ENCODE measurements around the gene A2ML1. TPM values are rescaled to one million over a fixed set of nuclear protein-coding genes. Genes with fewer than 3 reads are reported as not detected.

Gene A2ML1
- polyA plus RNA-seq, 3 donors: not detected

DNA sequence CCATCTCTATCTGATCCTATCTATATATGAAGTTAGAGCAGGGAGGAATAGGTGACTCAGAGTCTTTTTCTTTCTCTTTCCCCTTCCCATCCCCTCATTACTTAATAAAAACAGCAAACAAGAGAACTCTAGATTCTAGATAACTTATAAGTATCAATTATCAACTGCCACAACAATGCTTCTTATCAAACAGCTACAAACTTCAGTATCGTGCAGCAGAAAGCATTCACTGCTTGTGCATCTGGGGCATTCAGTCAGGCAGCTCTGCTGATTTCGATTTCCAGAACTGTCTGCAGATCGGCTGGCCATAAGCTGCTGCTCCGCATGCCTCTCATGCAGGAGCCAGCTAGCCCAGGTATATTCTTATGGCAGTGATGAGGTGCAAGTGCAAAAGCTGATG, 19.4 kb downstream of the A2ML1 start:
- WGBS (ENCODE audit: insufficient coverage): 91% methylated on average over 3 of the region's 4 CpGs
- peaks cover 4% of the 10 kb centered on the region for H3K4me1 Mint-ChIP-seq
- no peaks in the 10 kb centered on the region for H3K36me3 ChIP-seq (replicated peaks in 1 of 2; ENCODE audit: control insufficient read depth in 1 of 2, insufficient read depth in 2 of 2, low read length in 2 of 2)
- H3K36me3 Mint-ChIP-seq: no peaks in the 10 kb centered on the region
- no peak overlapping the region for H3K4me3 Mint-ChIP-seq
- H3K27me3 ChIP-seq (ENCODE audit: control insufficient read depth in 2 of 2, insufficient read depth in 2 of 2, low read length in 2 of 2): no peaks in the 10 kb centered on the region
- H3K9ac ChIP-seq (ENCODE audit: insufficient read depth, low read length, poor library complexity, severe bottlenecking): no peak overlapping the region
- TF ChIP-seq, protein P1, sequence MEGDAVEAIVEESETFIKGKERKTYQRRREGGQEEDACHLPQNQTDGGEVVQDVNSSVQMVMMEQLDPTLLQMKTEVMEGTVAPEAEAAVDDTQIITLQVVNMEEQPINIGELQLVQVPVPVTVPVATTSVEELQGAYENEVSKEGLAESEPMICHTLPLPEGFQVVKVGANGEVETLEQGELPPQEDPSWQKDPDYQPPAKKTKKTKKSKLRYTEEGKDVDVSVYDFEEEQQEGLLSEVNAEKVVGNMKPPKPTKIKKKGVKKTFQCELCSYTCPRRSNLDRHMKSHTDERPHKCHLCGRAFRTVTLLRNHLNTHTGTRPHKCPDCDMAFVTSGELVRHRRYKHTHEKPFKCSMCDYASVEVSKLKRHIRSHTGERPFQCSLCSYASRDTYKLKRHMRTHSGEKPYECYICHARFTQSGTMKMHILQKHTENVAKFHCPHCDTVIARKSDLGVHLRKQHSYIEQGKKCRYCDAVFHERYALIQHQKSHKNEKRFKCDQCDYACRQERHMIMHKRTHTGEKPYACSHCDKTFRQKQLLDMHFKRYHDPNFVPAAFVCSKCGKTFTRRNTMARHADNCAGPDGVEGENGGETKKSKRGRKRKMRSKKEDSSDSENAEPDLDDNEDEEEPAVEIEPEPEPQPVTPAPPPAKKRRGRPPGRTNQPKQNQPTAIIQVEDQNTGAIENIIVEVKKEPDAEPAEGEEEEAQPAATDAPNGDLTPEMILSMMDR (IDR thresholded peaks at IDR 0.05): no peak
- no peak overlapping the region for H2AFZ ChIP-seq (ENCODE audit: insufficient read depth, low read depth, low read length, poor library complexity, severe bottlenecking)
- intact Hi-C loops (cut with micrococcal nuclease): no loop called here
- no peaks in the 10 kb centered on the region for H3K4me1 ChIP-seq (ENCODE audit: control insufficient read depth in 1 of 2, insufficient read depth in 2 of 2, low read length in 2 of 2)
- peaks cover 5 to 15% (median 15%) of the 10 kb centered on the region in 3 donors for H3K27me3 Mint-ChIP-seq (ENCODE audit: low read depth in 3 of 3)
- peaks cover 0 to 4% (median 0%) of the 10 kb centered on the region in 7 donors for H3K9me3 Mint-ChIP-seq
- no peak overlapping the region for H3K27ac ChIP-seq (ENCODE audit: low read depth in 1 of 2, low read length in 2 of 2)
- H3K4me2 ChIP-seq (replicated peaks; ENCODE audit: extremely low read depth, low read length, poor library complexity, severe bottlenecking): no peak overlapping the region
- no peaks in the 10 kb centered on the region for H4K20me1 ChIP-seq (ENCODE audit: insufficient read depth, low read length)
- no peaks in the 10 kb centered on the region for H3K79me2 ChIP-seq (ENCODE audit: insufficient read depth, low read length)
- no peak for DNase-seq
- no peak overlapping the region for H3K27ac Mint-ChIP-seq
- no peak overlapping the region for H3K4me3 ChIP-seq (replicated peaks in 1 of 3; ENCODE audit: low read depth in 2 of 3, low read length in 3 of 3)
- no peaks in the 10 kb centered on the region for H3K9me3 ChIP-seq (replicated peaks in 1 of 2; ENCODE audit: control insufficient read depth in 1 of 2, insufficient read depth in 1 of 2, low read length in 2 of 2)

DNA sequence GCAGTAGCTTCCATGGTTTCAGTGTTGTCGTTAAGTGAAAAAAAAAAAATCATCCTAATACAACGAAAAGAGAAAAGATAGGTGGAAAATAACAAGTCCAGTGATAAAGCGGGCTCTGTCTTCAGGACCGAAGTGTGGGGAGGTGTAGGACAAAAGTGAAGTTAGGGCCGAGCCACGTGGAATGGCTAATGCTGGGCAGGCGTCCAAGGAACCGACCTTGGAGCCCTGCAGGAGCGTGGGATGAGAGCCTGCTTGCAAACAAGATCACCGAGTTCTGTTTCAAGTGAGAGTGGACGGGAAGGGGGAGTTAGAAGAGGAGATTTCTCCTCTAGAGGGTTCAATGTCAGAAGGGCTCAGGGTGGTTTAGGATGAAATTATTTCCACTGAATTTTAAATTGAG, 22.2 kb downstream of the A2ML1 start:
- Histone ChIP-seq H3K4me2 (replicated peaks; ENCODE audit: extremely low read depth, low read length, poor library complexity, severe bottlenecking) (no peak overlapping the region), H3K36me3 (replicated peaks in 1 of 2; ENCODE audit: control insufficient read depth in 1 of 2, insufficient read depth in 2 of 2, low read length in 2 of 2) (no peaks in the 10 kb centered on the region), H2AFZ (ENCODE audit: insufficient read depth, low read depth, low read length, poor library complexity, severe bottlenecking) (no peak overlapping the region), H3K79me2 (ENCODE audit: insufficient read depth, low read length) (no peaks in the 10 kb centered on the region), H3K27ac (ENCODE audit: low read depth in 1 of 2, low read length in 2 of 2) (no peak overlapping the region), H3K27me3 (ENCODE audit: control insufficient read depth in 2 of 2, insufficient read depth in 2 of 2, low read length in 2 of 2) (no peaks in the 10 kb centered on the region), H3K4me3 (replicated peaks in 1 of 3; ENCODE audit: low read depth in 2 of 3, low read length in 3 of 3) (no peak overlapping the region), H3K4me1 (ENCODE audit: control insufficient read depth in 1 of 2, insufficient read depth in 2 of 2, low read length in 2 of 2) (peaks cover 3 to 4% of the 10 kb centered on the region in 2 donors), H4K20me1 (ENCODE audit: insufficient read depth, low read length) (no peaks in the 10 kb centered on the region), H3K9ac (ENCODE audit: insufficient read depth, low read length, poor library complexity, severe bottlenecking) (no peak overlapping the region), H3K9me3 (replicated peaks in 1 of 2; ENCODE audit: control insufficient read depth in 1 of 2, insufficient read depth in 1 of 2, low read length in 2 of 2) (no peaks in the 10 kb centered on the region)
- peaks cover 0 to 4% (median 0%) of the 10 kb centered on the region in 7 donors for H3K9me3 Mint-ChIP-seq
- TF ChIP-seq, protein P1 (IDR thresholded peaks at IDR 0.05): no peak
- no peak overlapping the region for H3K4me3 Mint-ChIP-seq
- no peak overlapping the region for H3K27ac Mint-ChIP-seq
- intact Hi-C loops (cut with micrococcal nuclease): no loop called here
- H3K27me3 Mint-ChIP-seq (ENCODE audit: low read depth in 3 of 3): peaks cover 7 to 17% (median 13%) of the 10 kb centered on the region in 3 donors
- WGBS (ENCODE audit: insufficient coverage): 96% methylated on average over 7 of the region's 11 CpGs
- peaks cover 7% of the 10 kb centered on the region for H3K4me1 Mint-ChIP-seq
- DNase-seq: no peak
- no peaks in the 10 kb centered on the region for H3K36me3 Mint-ChIP-seq
